ENCODE data around the gene CCL17. TPM values are rescaled to one million over a fixed set of nuclear protein-coding genes. Genes with fewer than 3 reads are reported as not detected.

The CCL17 gene
- total and polyA plus RNA-seq, 9 of the 15 experiments (the other 6 are each of a cell fraction or from before 2014, with no cell fraction given): not detected

- peak; percentile 59 for TF ChIP-seq C11orf30 (IDR thresholded peaks at IDR 0.05; ENCODE audit: low read depth)
- no peak for TF ChIP-seq CCAR2 (IDR thresholded peaks at IDR 0.05; ENCODE audit: low read depth, low read length)
- no peak for TF ChIP-seq KLF16 (IDR thresholded peaks at IDR 0.05)
- no peak for TF ChIP-seq NR1H2 (CRISPR knock-in tag; IDR thresholded peaks at IDR 0.05)
- no peak for TF ChIP-seq POLR2AphosphoS5 (IDR thresholded peaks at IDR 0.05; ENCODE audit: control insufficient read depth, insufficient read depth, low read depth, low read length)
- TF ChIP-seq PTBP1 (IDR thresholded peaks at IDR 0.05; ENCODE audit: low read depth, low read length): no peak
- TF ChIP-seq MAFG (tag; conservative IDR thresholded peaks at IDR 0.05): peak; percentile 34; the same call in 1 of the 2 replicates
- no peak for TF ChIP-seq DPF2 (IDR thresholded peaks at IDR 0.05)
- TF ChIP-seq, protein P1, sequence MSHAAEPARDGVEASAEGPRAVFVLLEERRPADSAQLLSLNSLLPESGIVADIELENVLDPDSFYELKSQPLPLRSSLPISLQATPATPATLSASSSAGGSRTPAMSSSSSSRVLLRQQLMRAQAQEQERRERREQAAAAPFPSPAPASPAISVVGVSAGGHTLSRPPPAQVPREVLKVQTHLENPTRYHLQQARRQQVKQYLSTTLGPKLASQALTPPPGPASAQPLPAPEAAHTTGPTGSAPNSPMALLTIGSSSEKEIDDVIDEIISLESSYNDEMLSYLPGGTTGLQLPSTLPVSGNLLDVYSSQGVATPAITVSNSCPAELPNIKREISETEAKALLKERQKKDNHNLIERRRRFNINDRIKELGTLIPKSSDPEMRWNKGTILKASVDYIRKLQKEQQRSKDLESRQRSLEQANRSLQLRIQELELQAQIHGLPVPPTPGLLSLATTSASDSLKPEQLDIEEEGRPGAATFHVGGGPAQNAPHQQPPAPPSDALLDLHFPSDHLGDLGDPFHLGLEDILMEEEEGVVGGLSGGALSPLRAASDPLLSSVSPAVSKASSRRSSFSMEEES (CRISPR knock-in tag; IDR thresholded peaks at IDR 0.05): no peak
- TF ChIP-seq ZC3H11A (IDR thresholded peaks at IDR 0.05; ENCODE audit: low read depth, low read length): no peak
- no peak for TF ChIP-seq ARID1B (IDR thresholded peaks at IDR 0.05)
- peak; percentile 82 for TF ChIP-seq ZNF316 (IDR thresholded peaks at IDR 0.05)
- TF ChIP-seq MTA2 (IDR thresholded peaks at IDR 0.05; ENCODE audit: low read depth): no peak
- Histone ChIP-seq H3K9me1 (ENCODE audit: control insufficient read depth, insufficient read depth, low read length) (no peaks in the 10 kb centered on the region), H3K4me3 (no peak overlapping the region), H3K9me3 (replicated peaks; ENCODE audit: control insufficient read depth, insufficient read depth, low read depth, low read length) (no peaks in the 10 kb centered on the region; the same call in 1 of the 2 replicates), H3K4me1 (replicated peaks in 1 of 2; ENCODE audit: control insufficient read depth in 2 of 2, insufficient read depth in 2 of 2, low read length in 2 of 2) (no peaks in the 10 kb centered on the region; a peak in 1 of 5 replicates), H2AFZ (ENCODE audit: low read depth, low read length) (no peak overlapping the region), H3K36me3 (ENCODE audit: control insufficient read depth, insufficient read depth, low read length) (no peaks in the 10 kb centered on the region), H3K27ac (ENCODE audit: extremely low read depth, low read depth, low read length) (no peak overlapping the region), H3K79me2 (ENCODE audit: control insufficient read depth, insufficient read depth, low read length) (no peaks in the 10 kb centered on the region), H3K27me3 (ENCODE audit: control insufficient read depth in 2 of 2, insufficient read depth in 2 of 2, low read length in 2 of 2) (peaks cover 0 to 27% of the 10 kb centered on the region in 2 experiments; a peak in 3 of 5 replicates), H3K4me2 (ENCODE audit: insufficient read depth, low read length) (no peak overlapping the region), H3K9ac (ENCODE audit: insufficient read depth in 1 of 2, low read depth in 2 of 2, low read length in 2 of 2) (no peak overlapping the region), H4K20me1 (replicated peaks; ENCODE audit: control insufficient read depth, insufficient read depth, low read length) (no peaks in the 10 kb centered on the region)
- ATAC-seq (no peak), FAIRE-seq (no peak), DNase-seq (ENCODE audit: extremely low read depth in 1 of 4, low spot score in 3 of 4) (no peak)
- ChIA-PET POLR2A (no interaction called here), CTCF (ENCODE audit: low intra/inter-chr PET ratio) (no interaction called here)
- BruUV-seq (replicated peaks): no TSS peak
- in situ Hi-C loops (cut with MboI) (no loop called here), intact Hi-C loops (cut with micrococcal nuclease) (no loop called here)
- 4% methylated on average over 5 of the region's 5 CpGs for WGBS (ENCODE audit: insufficient coverage, low coverage, missing lambda C conversion rate)
These were observed 9.5 kb upstream of the CCL17 start for GRCh38 chr16:57395026-57395425.
